Stimulated activated naive CD8-positive, alpha-beta T cell treated with anti-CD3 and anti-CD28 coated beads, Interleukin-15, Interleukin-2, amounts not matched to agents 100 U/mL and 50 U/mL, for 24 hours (primary cell): ENCODE results near the gene ITGB1BP1.
A peak's percentile ranks its signal among the peaks of the same experiment; 100 is the strongest.

ENCODE experiments used
- ATAC-seq: fragments of 150-1000 bp; cut with Tn5 transposase; one replicate; pipeline ENCODE4 v1.10.0; 2021
- DNase-seq: peaks from one replicate; pipeline ENCODE4 v3.0.0; 2021

Gene ITGB1BP1

GRCh38 chr2:9424447-9425164 lies 1.3 kb upstream of the ITGB1BP1 start:
- ATAC-seq (no peak), DNase-seq (no peak)

GRCh38 chr2:9423922-9424272 lies 569 bp upstream of the ITGB1BP1 start:
- DNase-seq: peak; percentile 26
- peak; percentile 1 for ATAC-seq

GRCh38 chr2:9422321-9423099 lies 818 bp downstream of the ITGB1BP1 start:
- ATAC-seq (peak; percentile 44), DNase-seq (peak; percentile 59)

GRCh38 chr2:9420495-9420894 lies 2.8 kb downstream of the ITGB1BP1 start:
- ATAC-seq (no peak), DNase-seq (no peak)

GRCh38 chr2:9419541-9419940 lies 3.8 kb downstream of the ITGB1BP1 start:
- DNase-seq (no peak), ATAC-seq (no peak)

GRCh38 chr2:9418746-9419145 lies 4.6 kb downstream of the ITGB1BP1 start:
- ATAC-seq: no peak

GRCh38 chr2:9417725-9418124 lies 5.6 kb downstream of the ITGB1BP1 start:
- ATAC-seq: no peak
- no peak for DNase-seq

More at GRCh38 chr2:9418746-9419145, 4.6 kb downstream of the ITGB1BP1 start:
- DNase-seq: no peak

- peak; percentile 14 for ATAC-seq
Observed at GRCh38 chr2:9416962-9417316, 6.4 kb downstream of the ITGB1BP1 start.

GRCh38 chr2:9416267-9416961 lies 6.9 kb downstream of the ITGB1BP1 start:
- no peak for DNase-seq
- no peak for ATAC-seq

More at GRCh38 chr2:9416962-9417316, 6.4 kb downstream of the ITGB1BP1 start:
- DNase-seq: no peak

GRCh38 chr2:9415516-9416169 lies 7.7 kb downstream of the ITGB1BP1 start:
- DNase-seq: no peak
- ATAC-seq: peak; percentile 23

GRCh38 chr2:9412781-9413180 lies 10.5 kb downstream of the ITGB1BP1 start:
- ATAC-seq (no peak), DNase-seq (no peak)

GRCh38 chr2:9410108-9410507 lies 13.2 kb downstream of the ITGB1BP1 start:
- DNase-seq: no peak
- ATAC-seq: peak; percentile 71

- ATAC-seq: no peak
- DNase-seq: no peak
Observed at GRCh38 chr2:9408641-9409151, 14.6 kb downstream of the ITGB1BP1 start.

- ATAC-seq: no peak
Observed at GRCh38 chr2:9407363-9407811, 15.9 kb downstream of the ITGB1BP1 start.

GRCh38 chr2:9406529-9407362 lies 16.6 kb downstream of the ITGB1BP1 start:
- ATAC-seq (no peak), DNase-seq (no peak)

More at GRCh38 chr2:9407363-9407811, 15.9 kb downstream of the ITGB1BP1 start:
- no peak for DNase-seq

GRCh38 chr2:9405636-9406035 lies 17.7 kb downstream of the ITGB1BP1 start:
- ATAC-seq: no peak
- no peak for DNase-seq

- DNase-seq (no peak), ATAC-seq (no peak)
Observed at GRCh38 chr2:9404451-9404850, 18.9 kb downstream of the ITGB1BP1 start.

GRCh38 chr2:9403924-9404323 lies 19.4 kb downstream of the ITGB1BP1 start:
- DNase-seq (no peak), ATAC-seq (no peak)

GRCh38 chr2:9401646-9402371 lies 21.5 kb downstream of the ITGB1BP1 start:
- DNase-seq: no peak
- ATAC-seq: no peak

- DNase-seq (no peak), ATAC-seq (no peak)
Observed at GRCh38 chr2:9401059-9401547, 22.2 kb downstream of the ITGB1BP1 start.
